ENCODE results near the gene DOC2B.
"Not testable (repeated sequence)": the region's sequence is repeated elsewhere in the genome, so short reads cannot be mapped to it uniquely, and the experiment has no call there.

Gene DOC2B

DNA sequence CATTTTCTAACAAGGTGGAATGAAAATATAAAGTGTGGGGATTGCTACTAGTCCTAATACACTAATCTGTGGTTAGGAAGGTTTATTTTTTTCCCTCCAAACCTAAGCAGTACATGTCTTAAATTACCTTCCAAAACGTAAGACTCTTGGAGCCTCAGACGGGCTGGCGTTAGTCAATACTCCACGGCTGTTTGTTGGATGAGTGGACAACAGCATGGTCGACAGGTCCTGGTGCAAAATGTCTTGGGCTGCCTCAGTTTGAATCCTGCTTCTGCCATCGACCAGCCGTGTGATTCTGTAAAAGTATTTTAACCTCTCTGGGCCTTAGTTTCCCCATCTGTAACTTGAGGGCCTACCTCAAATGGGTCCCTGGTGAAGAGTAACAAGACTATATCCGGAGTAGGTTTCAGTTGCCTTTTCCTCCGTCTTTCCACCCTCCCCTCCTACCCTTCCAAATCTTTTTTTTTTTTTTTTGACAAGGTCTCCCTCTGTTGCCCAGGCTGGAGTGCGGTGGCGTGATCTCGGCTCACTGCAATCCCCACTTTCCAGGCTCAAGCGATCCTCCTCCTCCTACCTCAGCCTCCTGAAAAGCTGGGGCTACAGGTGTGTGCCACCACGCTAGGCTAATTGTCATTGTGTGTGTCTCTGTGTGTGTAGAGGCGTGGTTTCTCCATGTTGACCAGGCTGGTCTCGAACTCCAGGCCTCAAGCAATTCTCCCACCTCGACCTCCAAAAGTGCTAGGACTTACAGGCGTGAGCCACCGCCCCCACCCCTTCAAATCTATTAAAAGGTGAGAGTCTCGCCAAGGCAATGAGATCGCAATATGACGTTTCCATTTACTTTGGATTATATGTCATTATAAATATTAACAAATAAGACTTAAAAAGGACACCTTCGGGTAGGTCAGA is 38.3 kb downstream of the DOC2B start:
- FAIRE-seq, result no peak

GRCh38 chr17:142102-142661 is 39.3 kb downstream of the DOC2B start:
- no peak for FAIRE-seq

DNA sequence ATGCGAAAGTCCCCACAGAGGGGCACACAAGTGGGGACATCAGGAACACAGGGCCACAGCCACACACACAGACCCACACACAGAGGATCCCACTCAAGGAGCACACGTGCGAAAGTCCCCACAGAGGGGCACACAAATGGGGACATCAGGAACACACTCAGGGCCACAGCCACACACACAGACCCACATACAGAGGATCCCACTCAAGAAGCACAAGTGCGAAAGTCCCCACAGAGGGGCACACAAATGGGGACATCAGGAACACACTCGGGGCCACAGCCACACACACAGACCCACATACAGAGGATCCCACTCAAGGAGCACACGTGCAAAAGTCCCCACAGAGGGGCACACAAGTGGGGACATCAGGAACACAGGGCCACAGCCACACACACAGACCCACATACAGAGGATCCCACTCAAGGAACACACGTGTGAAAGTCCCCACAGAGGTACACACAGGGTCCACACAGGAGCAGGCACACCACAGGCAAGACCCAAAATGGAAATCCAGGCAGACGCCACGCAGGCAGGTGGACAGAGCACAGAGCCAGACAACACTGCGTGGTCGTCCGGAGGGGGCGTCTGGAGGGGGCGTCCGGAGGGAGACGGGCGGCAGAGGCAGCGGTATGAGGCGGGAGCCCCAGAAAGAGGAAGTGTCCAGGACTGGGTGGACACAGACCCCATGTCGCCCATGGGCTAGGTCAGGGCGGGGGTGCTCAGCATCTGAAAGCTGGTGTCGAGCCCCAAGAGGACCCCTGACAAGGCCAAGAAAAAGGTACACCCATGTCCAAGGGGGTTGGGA is 41.8 kb downstream of the DOC2B start:
- FAIRE-seq, result not testable (repeated sequence)

GRCh38 chr17:137166-137807 is 44.2 kb downstream of the DOC2B start, which contains the start of gene SCGB1C2:
TSS of gene SCGB1C2 (plus strand) at chr17:137569. CDS start at chr17:137591, 22 bp downstream.
- not testable (repeated sequence) for FAIRE-seq

DNA sequence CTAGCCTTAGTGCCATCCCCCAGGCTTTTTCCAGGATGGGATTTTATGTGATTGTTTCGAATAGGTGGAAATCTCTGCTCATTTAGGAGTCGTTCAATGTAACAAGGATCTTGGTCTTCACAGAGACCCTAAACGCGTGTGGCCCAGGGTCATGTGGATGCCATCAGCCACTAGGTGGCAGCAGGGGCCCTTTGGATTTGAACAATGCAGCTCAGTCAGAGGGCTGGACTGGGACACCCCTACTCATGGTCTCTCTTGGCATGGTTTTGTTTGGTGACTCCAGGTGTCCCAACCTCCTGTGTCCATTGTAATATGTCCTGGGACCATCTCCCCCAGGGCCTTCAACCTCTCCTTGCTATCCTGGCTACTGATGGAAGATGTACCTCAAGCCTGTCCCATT is 44.9 kb downstream of the DOC2B start:
- not testable (repeated sequence) for FAIRE-seq

DNA sequence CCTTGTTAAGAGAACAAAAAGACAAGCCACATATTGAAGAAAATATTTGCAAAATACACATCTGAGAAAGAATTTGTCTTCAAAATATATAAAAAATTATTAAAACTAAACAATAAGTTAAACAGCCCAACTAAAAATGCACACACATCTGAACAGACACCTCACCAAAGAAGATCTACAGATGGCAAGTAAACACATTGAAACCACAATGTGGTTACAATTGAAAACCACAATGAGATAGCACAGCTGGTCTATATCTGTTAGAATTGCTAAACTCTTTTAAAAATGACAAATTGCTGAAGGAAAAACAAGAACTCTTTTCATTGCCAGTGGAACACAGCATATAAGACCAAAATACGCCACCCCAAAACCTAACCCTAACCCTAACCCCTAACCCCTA is 45.6 kb downstream of the DOC2B start:
- not testable (repeated sequence) for FAIRE-seq

DNA sequence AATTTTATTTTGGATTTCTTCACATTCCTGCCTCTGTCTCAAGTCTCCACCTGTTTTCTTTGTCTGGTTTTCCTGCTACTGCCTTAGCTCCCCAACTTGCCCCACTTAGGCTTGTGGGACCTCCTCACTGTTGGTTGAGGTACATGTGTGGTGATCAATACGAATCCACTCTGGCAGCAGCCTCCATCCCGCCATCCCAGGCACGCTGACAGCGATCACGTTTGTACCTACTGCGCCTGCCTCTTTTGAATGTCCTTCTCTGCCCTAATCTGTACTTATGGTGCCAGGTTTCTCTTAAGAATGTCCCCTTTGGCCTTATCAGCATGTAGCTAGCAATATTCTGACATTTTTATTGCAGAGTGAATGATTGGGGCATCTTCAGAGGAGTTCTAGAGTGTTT is 46.4 kb downstream of the DOC2B start:
- FAIRE-seq, result not testable (repeated sequence)

GRCh38 chr17:134332-134785 is 47.1 kb downstream of the DOC2B start:
- FAIRE-seq, result not testable (repeated sequence)

DNA sequence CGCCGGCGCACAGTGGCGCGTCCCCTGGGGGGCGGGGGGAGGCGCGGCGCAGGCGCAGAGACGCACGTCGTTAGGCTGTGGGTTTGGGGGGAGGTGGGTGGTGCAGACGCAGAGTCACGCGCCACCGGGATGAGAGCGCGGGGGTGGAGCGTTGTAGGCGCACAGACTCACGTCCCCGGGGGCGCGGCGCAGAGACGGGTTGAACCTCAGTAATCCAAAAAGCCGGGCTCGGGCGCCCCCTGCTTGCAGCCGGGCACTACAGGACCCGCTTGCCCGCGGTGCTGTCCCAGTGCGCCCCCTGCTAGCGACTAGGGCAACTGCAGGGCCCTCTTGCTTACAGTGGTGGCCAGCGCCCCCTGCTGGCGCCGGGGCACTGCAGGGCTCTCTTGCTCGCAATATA is 47.5 kb downstream of the DOC2B start:
- FAIRE-seq, result not testable (repeated sequence)

- not testable (repeated sequence) for FAIRE-seq
Measured at GRCh38 chr17:118339-118917, 63.0 kb downstream of the DOC2B start.

GRCh38 chr17:113111-113510 is 68.3 kb downstream of the DOC2B start:
- FAIRE-seq, result not testable (repeated sequence)

Measured in G401.6 (cell line).